ENCODE data around the gene IL2RA.

IL2RA gene

DNA sequence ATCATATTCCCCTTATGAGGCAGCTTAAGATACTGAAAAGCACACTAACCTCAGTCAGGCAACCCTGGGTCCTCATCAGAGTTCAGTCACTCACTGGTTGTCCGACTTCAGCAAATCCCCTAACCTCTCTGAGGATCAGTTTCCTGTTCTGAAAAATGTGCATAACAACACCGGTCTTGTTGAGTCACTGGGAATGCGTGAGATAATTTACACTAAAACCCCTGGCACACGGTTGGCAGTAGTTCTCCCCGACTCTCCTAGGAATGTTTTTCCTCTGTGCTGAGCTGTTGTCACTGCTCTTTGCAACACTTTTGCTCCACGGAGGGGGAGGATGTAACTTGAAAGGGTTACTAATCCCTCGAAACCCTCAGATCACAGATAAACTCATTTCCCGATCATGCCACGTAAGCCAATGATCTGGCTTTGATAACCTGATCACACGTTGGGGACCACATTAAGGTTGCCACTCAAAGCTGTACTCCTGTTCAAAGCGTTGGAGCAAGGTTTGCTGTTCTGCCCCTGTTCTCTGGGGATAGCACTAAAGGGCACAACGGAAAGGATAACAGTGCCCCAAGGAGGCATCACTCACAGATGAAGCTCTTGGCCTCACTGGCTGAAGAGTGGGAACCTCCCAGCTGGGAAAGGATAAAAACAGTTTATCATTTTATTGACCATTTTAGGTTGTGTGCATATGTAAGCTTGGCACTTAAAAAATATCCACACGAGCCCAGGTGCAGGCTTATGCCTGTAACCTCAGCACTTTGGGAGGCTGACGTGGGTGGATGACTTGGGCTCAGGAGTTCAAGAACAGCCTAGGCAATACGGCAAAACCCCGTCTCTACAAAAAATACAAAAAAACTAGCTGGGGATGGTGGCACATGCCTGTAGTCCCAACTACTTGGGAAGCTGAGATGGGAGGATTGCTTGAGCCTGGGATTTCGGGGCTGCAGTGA is 21.6 kb upstream of the IL2RA start:
- no peaks in the 10 kb centered on the region for H3K9me3 ChIP-seq (ENCODE audit: control insufficient read depth, low read length)
- H3K36me3 ChIP-seq (ENCODE audit: control insufficient read depth, insufficient read depth, low read length) = no peaks in the 10 kb centered on the region
- H3K4me1 ChIP-seq (ENCODE audit: control insufficient read depth, insufficient read depth, low read length, poor library complexity, severe bottlenecking) = peaks cover 26% of the 10 kb centered on the region
- H3K27ac ChIP-seq (ENCODE audit: insufficient read depth, low read length, poor library complexity, severe bottlenecking) = no peak overlapping the region
- H3K27me3 ChIP-seq (replicated peaks; ENCODE audit: control insufficient read depth, insufficient read depth, low read length, poor library complexity, severe bottlenecking) = no peaks in the 10 kb centered on the region
- peak overlapping the region; percentile 36 for H3K4me3 ChIP-seq (ENCODE audit: insufficient read depth, low read depth, low read length, poor library complexity, severe bottlenecking)
- DNase-seq = peak in 1 of 3 donors; percentile 31

DNA sequence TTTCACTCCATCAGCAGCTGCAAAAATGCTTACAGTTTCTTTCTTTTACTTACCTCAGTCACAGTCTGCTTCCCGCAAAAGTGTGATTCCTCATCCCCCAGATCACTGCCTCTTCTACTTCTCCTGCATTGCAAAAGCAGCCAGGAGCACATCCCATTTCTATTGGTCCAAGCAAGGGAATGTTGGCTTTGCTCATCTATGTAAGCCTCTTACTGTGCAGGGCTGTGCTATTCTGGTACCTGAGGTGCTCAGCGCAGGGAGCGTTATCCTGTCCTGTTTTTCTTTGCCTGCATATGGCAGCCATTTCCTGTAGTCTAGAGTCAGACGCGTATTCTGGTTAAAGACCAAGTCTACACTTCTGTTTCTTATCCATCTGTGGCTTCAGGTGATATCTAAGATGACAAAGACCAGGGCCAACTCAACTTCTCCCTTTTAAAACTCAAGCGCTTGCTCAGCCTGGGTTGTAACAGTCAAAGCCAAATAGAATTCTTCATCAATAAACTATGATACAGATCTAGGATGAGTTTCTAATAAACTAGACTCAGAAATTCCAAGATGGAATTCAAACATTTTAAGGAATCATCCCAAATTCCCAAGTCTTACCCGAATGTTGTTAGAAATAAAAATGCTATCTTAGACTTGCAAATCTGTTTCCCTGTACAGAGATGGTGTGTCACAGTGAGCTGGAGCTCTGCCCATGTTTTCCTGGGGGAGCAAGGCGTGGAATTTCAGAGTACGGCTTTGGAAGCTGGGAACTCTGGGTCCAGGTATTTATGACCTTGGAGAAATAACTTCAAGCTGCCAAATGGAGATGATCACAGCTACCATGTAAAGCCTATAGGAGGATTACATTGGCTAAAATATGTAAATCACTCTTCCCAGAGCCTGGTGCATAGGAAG is 20.6 kb upstream of the IL2RA start:
- H3K4me3 ChIP-seq (ENCODE audit: insufficient read depth, low read depth, low read length, poor library complexity, severe bottlenecking) = no peak overlapping the region
- H3K4me1 ChIP-seq (ENCODE audit: control insufficient read depth, insufficient read depth, low read length, poor library complexity, severe bottlenecking) = peaks cover 26% of the 10 kb centered on the region
- DNase-seq = no peak
- no peaks in the 10 kb centered on the region for H3K36me3 ChIP-seq (ENCODE audit: control insufficient read depth, insufficient read depth, low read length)
- H3K27me3 ChIP-seq (replicated peaks; ENCODE audit: control insufficient read depth, insufficient read depth, low read length, poor library complexity, severe bottlenecking) = no peaks in the 10 kb centered on the region
- no peak overlapping the region for H3K27ac ChIP-seq (ENCODE audit: insufficient read depth, low read length, poor library complexity, severe bottlenecking)
- H3K9me3 ChIP-seq (ENCODE audit: control insufficient read depth, low read length) = no peaks in the 10 kb centered on the region

DNA sequence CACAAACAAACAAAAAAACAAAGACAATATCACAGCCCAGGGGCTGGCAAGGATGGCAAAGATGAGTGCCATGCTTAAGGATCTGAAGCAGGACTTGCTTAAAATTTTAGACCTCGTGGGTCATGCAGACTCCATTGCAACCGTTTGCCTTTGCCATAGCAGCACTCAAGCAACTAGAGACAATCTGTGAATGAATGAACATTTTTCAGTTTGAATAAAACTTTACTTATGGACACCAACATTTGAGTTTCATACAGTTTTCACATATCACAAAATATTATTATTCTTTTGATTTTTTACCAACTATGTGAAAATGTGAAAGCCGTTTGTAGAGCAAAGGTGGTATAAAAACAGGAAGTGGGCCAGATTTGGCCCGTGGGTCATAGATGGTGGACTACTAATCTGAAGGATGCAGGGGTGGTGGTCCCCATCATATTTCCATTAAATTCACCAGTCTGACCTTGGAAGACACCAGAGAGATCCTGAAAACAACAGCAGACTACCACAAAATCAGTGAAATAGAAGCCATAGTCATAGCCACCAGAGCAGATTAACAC is 18.3 kb upstream of the IL2RA start:
- peaks cover 16% of the 10 kb centered on the region for H3K4me1 ChIP-seq (ENCODE audit: control insufficient read depth, insufficient read depth, low read length, poor library complexity, severe bottlenecking)
- no peak for DNase-seq

DNA sequence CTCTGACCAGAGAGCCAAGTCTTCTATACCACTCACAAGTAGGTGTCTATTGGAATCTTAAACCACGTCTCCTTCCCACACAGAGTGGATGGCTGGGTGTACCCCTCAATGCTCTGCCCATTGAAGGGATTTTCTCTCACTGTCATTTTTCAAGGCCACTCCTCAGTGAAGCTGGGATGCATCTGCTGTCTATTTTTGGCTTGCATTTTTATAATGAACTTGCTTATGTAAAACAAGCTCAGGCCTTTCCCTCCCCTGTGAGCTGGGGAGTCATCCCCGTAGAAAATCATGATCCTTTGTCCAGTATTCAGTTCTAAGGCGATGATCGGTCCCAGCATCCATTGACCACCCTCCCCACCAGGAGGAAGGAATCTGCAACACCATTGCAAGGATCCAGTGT is 16.9 kb upstream of the IL2RA start:
- Histone ChIP-seq H3K4me3 (ENCODE audit: insufficient read depth, low read depth, low read length, poor library complexity, severe bottlenecking) (no peak overlapping the region), H3K27ac (ENCODE audit: insufficient read depth, low read length, poor library complexity, severe bottlenecking) (no peak overlapping the region), H3K9me3 (ENCODE audit: control insufficient read depth, low read length) (no peaks in the 10 kb centered on the region), H3K36me3 (ENCODE audit: control insufficient read depth, insufficient read depth, low read length) (no peaks in the 10 kb centered on the region), H3K27me3 (replicated peaks; ENCODE audit: control insufficient read depth, insufficient read depth, low read length, poor library complexity, severe bottlenecking) (no peaks in the 10 kb centered on the region), H3K4me1 (ENCODE audit: control insufficient read depth, insufficient read depth, low read length, poor library complexity, severe bottlenecking) (peaks cover 14% of the 10 kb centered on the region)
- no peak for DNase-seq

More for the DNA sequence above, 18.3 kb upstream of the IL2RA start:
- H3K36me3 ChIP-seq (ENCODE audit: control insufficient read depth, insufficient read depth, low read length) = no peaks in the 10 kb centered on the region
- no peaks in the 10 kb centered on the region for H3K27me3 ChIP-seq (replicated peaks; ENCODE audit: control insufficient read depth, insufficient read depth, low read length, poor library complexity, severe bottlenecking)
- H3K4me3 ChIP-seq (ENCODE audit: insufficient read depth, low read depth, low read length, poor library complexity, severe bottlenecking) = no peak overlapping the region
- no peak overlapping the region for H3K27ac ChIP-seq (ENCODE audit: insufficient read depth, low read length, poor library complexity, severe bottlenecking)
- no peaks in the 10 kb centered on the region for H3K9me3 ChIP-seq (ENCODE audit: control insufficient read depth, low read length)

DNA sequence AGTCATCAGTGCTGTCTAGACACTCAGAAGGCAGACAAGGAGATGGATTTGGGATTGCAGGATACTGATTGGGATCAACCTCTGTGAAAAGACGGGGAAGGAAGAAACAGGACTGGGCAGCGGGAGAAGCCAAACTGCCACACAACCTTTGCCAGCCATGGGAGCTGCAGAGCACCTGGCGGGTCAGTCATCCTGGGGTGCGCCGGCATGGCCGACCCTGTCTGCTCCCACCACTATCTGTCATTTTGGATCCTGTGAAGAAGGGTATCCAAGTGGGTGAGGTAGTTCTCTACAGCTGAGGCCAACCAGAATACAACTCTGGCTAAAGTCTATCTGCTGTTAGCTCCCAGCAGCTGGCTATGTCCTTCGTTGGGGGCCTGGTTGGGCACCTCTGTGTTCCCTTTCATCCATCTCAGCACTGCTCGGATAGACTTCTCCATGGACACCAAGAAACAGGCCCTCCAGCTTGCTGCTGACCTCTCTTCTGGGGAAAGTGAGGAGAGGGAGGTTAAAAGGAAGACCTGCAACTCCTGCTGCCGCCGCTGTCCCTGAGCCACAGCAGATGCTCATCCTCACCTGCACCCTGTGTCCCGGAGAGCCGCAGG is 15.0 kb upstream of the IL2RA start:
- Histone ChIP-seq H3K4me3 (ENCODE audit: insufficient read depth, low read depth, low read length, poor library complexity, severe bottlenecking) (no peak overlapping the region), H3K27ac (ENCODE audit: insufficient read depth, low read length, poor library complexity, severe bottlenecking) (no peak overlapping the region), H3K27me3 (replicated peaks; ENCODE audit: control insufficient read depth, insufficient read depth, low read length, poor library complexity, severe bottlenecking) (no peaks in the 10 kb centered on the region), H3K4me1 (ENCODE audit: control insufficient read depth, insufficient read depth, low read length, poor library complexity, severe bottlenecking) (peaks cover 4% of the 10 kb centered on the region), H3K36me3 (ENCODE audit: control insufficient read depth, insufficient read depth, low read length) (no peaks in the 10 kb centered on the region), H3K9me3 (ENCODE audit: control insufficient read depth, low read length) (no peaks in the 10 kb centered on the region)
- no peak for DNase-seq

DNA sequence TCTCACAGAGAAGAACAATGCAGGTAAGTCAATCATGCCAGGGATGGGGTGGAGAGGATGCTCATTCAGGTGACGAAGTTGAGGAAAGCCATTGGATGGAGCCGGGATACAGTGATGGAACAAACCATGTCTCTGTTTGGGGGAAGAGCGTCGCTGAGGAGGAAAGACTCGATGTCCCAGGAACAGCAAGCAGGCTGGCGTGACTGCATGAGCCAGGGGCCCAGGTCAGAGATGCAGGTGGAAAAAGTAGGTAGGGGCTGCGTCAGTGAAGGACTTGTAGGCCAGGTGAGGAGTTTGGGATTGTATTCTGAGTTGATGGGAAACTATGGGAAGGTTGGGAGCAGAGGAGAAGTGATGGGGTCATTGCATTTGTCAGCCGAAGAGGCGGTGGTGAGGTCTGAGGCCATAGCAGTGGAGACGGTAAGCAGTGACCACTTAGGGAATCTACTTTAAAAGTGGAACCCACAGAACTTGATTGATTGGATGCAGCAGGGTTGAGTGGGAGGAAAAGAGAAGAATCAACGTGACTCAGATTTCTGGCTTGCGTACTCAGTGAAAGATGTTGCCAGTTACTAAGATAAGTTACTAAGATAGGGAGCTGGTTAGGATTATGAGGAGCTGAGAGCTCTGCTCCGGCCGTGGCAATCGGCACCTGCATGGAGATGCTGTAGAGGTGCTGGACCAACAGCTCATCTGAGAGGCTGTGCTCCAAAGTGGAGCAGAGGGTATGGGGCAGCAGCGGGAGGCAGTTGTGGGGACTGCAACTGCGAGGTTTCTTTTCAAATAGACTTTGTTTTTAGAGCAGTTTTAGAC is 12.5 kb upstream of the IL2RA start:
- Histone ChIP-seq H3K36me3 (ENCODE audit: control insufficient read depth, insufficient read depth, low read length) (no peaks in the 10 kb centered on the region), H3K27me3 (replicated peaks; ENCODE audit: control insufficient read depth, insufficient read depth, low read length, poor library complexity, severe bottlenecking) (no peaks in the 10 kb centered on the region), H3K9me3 (ENCODE audit: control insufficient read depth, low read length) (no peaks in the 10 kb centered on the region), H3K4me1 (ENCODE audit: control insufficient read depth, insufficient read depth, low read length, poor library complexity, severe bottlenecking) (peaks cover 29% of the 10 kb centered on the region), H3K4me3 (ENCODE audit: insufficient read depth, low read depth, low read length, poor library complexity, severe bottlenecking) (no peak overlapping the region), H3K27ac (ENCODE audit: insufficient read depth, low read length, poor library complexity, severe bottlenecking) (no peak overlapping the region)
- DNase-seq = no peak

DNA sequence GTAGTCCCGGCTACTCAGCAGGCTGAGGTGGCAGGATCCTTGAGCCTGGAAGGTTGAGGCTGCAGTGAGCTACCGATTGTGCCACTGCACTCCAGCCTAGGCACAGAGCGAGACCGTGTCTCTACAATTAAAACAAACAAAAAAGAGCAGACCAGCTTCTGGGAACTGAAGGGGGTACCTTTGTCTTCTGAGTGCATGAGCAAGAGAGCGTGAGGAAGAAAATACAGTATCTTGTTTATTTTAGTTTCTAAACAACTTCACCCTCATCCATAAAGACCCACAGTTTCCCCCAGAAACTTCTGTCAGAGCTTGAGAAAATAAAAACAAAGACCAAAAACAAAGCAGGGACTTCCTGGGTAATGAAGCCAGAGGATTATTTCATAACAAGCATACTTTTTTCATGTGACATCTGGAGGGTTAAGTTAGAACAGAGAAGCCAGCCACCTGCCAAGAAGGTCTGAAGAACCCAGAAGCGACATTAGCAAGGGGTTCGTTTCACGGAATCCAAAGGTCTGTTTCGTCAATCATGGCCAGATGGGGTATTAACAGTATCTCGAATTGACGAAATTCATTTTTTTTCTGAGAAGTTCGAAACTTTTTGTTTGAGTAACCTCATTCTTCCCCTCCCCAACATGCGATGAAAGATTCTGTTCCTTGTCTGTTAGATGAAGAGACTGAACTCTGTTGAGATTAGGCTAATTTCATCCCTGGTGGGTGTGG is 10.2 kb upstream of the IL2RA start:
- H3K27me3 ChIP-seq (replicated peaks; ENCODE audit: control insufficient read depth, insufficient read depth, low read length, poor library complexity, severe bottlenecking) = no peaks in the 10 kb centered on the region
- H3K4me3 ChIP-seq (ENCODE audit: insufficient read depth, low read depth, low read length, poor library complexity, severe bottlenecking) = no peak overlapping the region
- peaks cover 52% of the 10 kb centered on the region for H3K4me1 ChIP-seq (ENCODE audit: control insufficient read depth, insufficient read depth, low read length, poor library complexity, severe bottlenecking)
- no peaks in the 10 kb centered on the region for H3K9me3 ChIP-seq (ENCODE audit: control insufficient read depth, low read length)
- DNase-seq = no peak
- H3K27ac ChIP-seq (ENCODE audit: insufficient read depth, low read length, poor library complexity, severe bottlenecking) = peak overlapping the region; percentile 43
- H3K36me3 ChIP-seq (ENCODE audit: control insufficient read depth, insufficient read depth, low read length) = no peaks in the 10 kb centered on the region

DNA sequence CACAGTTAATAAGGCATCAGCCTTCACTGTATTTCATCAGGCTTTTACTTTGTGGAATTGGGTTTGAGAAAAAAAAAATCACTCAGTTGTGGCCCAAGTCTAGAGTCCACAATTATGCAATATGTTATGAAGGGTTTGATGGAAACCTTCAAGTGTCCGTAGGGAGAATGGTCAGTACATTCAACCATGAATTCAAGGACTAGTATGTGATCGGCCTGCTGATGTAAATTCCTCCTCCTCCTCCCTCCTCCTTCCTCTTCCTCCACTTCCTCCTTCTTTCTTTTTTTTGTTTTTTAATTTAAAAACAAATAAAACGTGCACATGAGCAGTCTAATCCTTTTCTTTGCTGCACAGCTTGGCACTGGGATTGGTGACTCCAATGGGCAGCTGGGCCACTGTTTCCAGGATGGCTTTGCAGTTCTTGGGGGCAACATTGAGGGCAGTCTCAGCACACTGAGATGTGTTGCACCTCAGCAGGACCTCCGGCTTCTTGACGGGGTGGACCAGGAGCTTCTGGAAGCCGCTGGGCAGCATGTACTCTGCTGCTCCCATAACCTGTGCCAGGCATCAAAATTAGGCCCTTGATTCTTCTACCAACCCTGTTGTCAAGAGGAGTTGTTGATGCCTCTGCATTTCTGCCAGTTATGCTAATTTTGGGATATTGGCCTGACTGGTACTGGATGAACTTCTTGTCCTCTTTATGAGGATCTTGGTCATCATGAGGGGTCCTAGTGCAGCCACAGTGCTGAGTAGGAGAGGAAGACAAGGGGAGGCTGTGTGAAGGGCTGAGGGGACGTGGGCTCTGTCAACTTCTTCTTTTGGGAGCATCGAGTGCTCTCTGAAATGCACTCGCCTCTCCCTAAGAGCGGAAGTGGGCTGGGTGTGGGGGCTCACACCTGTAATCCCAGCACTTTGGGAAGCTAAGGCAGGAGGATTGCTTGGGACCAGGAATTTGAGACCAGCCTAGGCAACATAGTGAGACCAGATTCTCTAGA is 9.3 kb upstream of the IL2RA start:
- Histone ChIP-seq H3K36me3 (ENCODE audit: control insufficient read depth, insufficient read depth, low read length) (no peaks in the 10 kb centered on the region), H3K4me1 (ENCODE audit: control insufficient read depth, insufficient read depth, low read length, poor library complexity, severe bottlenecking) (peaks cover 54% of the 10 kb centered on the region), H3K4me3 (ENCODE audit: insufficient read depth, low read depth, low read length, poor library complexity, severe bottlenecking) (no peak overlapping the region), H3K9me3 (ENCODE audit: control insufficient read depth, low read length) (no peaks in the 10 kb centered on the region), H3K27me3 (replicated peaks; ENCODE audit: control insufficient read depth, insufficient read depth, low read length, poor library complexity, severe bottlenecking) (no peaks in the 10 kb centered on the region), H3K27ac (ENCODE audit: insufficient read depth, low read length, poor library complexity, severe bottlenecking) (peak overlapping the region; percentile 43)
- DNase-seq = no peak

All from effector memory CD4-positive, alpha-beta T cell (primary cell).